A549 (cell line): ENCODE data around the gene TRABD2B. TPM values are rescaled to one million over a fixed set of nuclear protein-coding genes. Genes with fewer than 3 reads are reported as not detected.

Experiments
- ATAC-seq, 2 experiments: fragments of 200-7000 bp in 1 of 2; fragments of >200 bp in 1 of 2; cut with Nextera tagmentation in 1 of 2; cut with Tn5 transposase in 1 of 2; 3 replicates each; pipeline versions ENCODE4 v1.8.0 to v1.9.1; 2018 to 2020; ENCODE audit warnings: mild to moderate bottlenecking in 1 of 2, moderate library complexity in 1 of 2
- CTCF ChIA-PET: fragments of 300-600 bp; sonication (Branson Sonifier 250); formaldehyde crosslinking; extraction: SDS; loops from one replicate; lab custom pipeline; 2021; ENCODE audit warnings: antibody characterized with exemption, inconsistent platforms; lab: Yijun Ruan, JAX
- POLR2A ChIA-PET: fragments of 350-600 bp; formaldehyde crosslinking; extraction: SDS; loops from one replicate; lab custom pipeline; 2021; ENCODE audit warnings: antibody characterized with exemption, inconsistent platforms; lab: Yijun Ruan, JAX
- DNase-seq, 2 experiments: peaks; one replicate each; pipeline versions ENCODE4 v3.0.0 to v3.0.0-alpha.2; 2011 to 2016; ENCODE audit warnings: low read depth in 1 of 2, low spot score in 1 of 2
- FAIRE-seq: peaks from 2 replicates; lab custom pipeline; 2011; peaks lifted over from hg19 to GRCh38; lab: Jason Lieb, UNC
- H3K27ac ChIP-seq, 2 experiments: fragments of >200 bp; sonication (Bioruptor Twin); formaldehyde crosslinking; 3 replicates each; pipeline ENCODE4 v1.5.1; 2016 to 2017
- H3K4me1 ChIP-seq: fragments of >200 bp; sonication (Bioruptor Twin); formaldehyde crosslinking; 3 replicates; pipeline ENCODE4 v1.6.1; 2016
- H3K4me2 ChIP-seq: fragments of >200 bp; sonication (Bioruptor Twin); formaldehyde crosslinking; 3 replicates; pipeline ENCODE4 v1.6.1; 2016
- H3K4me3 ChIP-seq: fragments of >200 bp; sonication (Bioruptor Twin); formaldehyde crosslinking; 3 replicates; pipeline ENCODE4 v1.5.1; 2016
- H3K9me3 ChIP-seq: fragments of >200 bp; sonication (Bioruptor Twin); formaldehyde crosslinking; 3 replicates; pipeline ENCODE4 v1.6.1; 2016
- BHLHE40 ChIP-seq: IDR thresholded peaks from 2 replicates; pipeline ENCODE4 v1.6.1; 2012; ENCODE audit warnings: low read depth, low read length, inconsistent platforms
- HMGXB4 ChIP-seq: fragments of 250-450 bp; sonication (Bioruptor Pico); IDR thresholded peaks from 2 replicates; pipeline ENCODE4 v1.5.0; 2021; ENCODE audit warnings: mild to moderate bottlenecking, moderate library complexity, borderline replicate concordance
- KDM5A ChIP-seq: fragments of 200-600 bp; sonication (generic); IDR thresholded peaks from 2 replicates; pipeline ENCODE4 v1.6.1; 2016; ENCODE audit warnings: antibody characterized with exemption, mild to moderate bottlenecking
- RAD21 ChIP-seq, 2 experiments: fragments of >200 bp in 1 of 2; sonication (Bioruptor Twin) in 1 of 2; formaldehyde crosslinking in 1 of 2; IDR thresholded peaks in 1 of 2; conservative IDR thresholded peaks in 1 of 2; 2 replicates in 1 of 2; 3 replicates in 1 of 2; pipeline ENCODE4 v1.6.1; 2012 to 2018; ENCODE audit warnings: inconsistent platforms in 1 of 2
- RARB ChIP-seq: fragments of 250-450 bp; sonication (Bioruptor Pico); IDR thresholded peaks from 2 replicates; pipeline ENCODE4 v1.8.0; 2021; ENCODE audit warnings: mild to moderate bottlenecking, moderate library complexity
- REST ChIP-seq: fragments of 200-600 bp; sonication (generic); IDR thresholded peaks from 2 replicates; pipeline ENCODE4 v1.6.1; 2016; ENCODE audit warnings: antibody characterized with exemption, mild to moderate bottlenecking, moderate library complexity
- SMC3 ChIP-seq: fragments of >200 bp; sonication (Bioruptor Twin); formaldehyde crosslinking; IDR thresholded peaks from 3 replicates; pipeline ENCODE4 v1.6.1; 2018; ENCODE audit warnings: inconsistent platforms
- TP53 ChIP-seq: fragments of 250-450 bp; sonication (Bioruptor Pico); IDR thresholded peaks from 2 replicates; pipeline ENCODE4 v1.5.0; 2021; ENCODE audit warnings: mild to moderate bottlenecking, moderate library complexity
- WGBS: methylation state at CpG from one replicate; pipeline ENCODE4 v1.1.6; 2017; ENCODE audit errors: missing lambda C conversion rate; 5-methylcytosine and 5-hydroxymethylcytosine counted together
- polyA plus RNA-seq, 4 experiments: library from polyadenylated mRNA; depleted of rRNA in 3 of 4; stranded (reverse); fragments of >200 nt; fragmentation: RNase III in 1 of 4; extraction: RNeasy Plus Mini Kit Qiagen cat#74134 plus additional on column Dnase treatment in 1 of 4; gene quantifications; 2 replicates in 3 of 4; 3 replicates in 1 of 4; pipeline ENCODE4 v1.2.3, GENCODE V29; 2011 to 2017
- TF ChIP-seq, protein P1 (sequence below): fragments of >200 bp; sonication (Bioruptor Twin); formaldehyde crosslinking; IDR thresholded peaks from 3 replicates; pipeline ENCODE4 v1.5.1; 2016

The TRABD2B gene
- polyA plus RNA-seq, 2 of the 4 experiments (the other 2 are of a cell fraction): 0.04 to 0.21 TPM

GRCh38 chr1:47738560-47739182 is 258.5 kb downstream of the TRABD2B start:
- ChIA-PET CTCF (interaction anchor here (0.6 to 4.2 kb wide), 11 partner anchors 11 to 687 kb away, joined by 3 to 25 read pairs (median 4); no protein-coding TSS in a partner anchor), POLR2A (no interaction called here)
- TF ChIP-seq KDM5A: no peak
- TF ChIP-seq, protein P1, sequence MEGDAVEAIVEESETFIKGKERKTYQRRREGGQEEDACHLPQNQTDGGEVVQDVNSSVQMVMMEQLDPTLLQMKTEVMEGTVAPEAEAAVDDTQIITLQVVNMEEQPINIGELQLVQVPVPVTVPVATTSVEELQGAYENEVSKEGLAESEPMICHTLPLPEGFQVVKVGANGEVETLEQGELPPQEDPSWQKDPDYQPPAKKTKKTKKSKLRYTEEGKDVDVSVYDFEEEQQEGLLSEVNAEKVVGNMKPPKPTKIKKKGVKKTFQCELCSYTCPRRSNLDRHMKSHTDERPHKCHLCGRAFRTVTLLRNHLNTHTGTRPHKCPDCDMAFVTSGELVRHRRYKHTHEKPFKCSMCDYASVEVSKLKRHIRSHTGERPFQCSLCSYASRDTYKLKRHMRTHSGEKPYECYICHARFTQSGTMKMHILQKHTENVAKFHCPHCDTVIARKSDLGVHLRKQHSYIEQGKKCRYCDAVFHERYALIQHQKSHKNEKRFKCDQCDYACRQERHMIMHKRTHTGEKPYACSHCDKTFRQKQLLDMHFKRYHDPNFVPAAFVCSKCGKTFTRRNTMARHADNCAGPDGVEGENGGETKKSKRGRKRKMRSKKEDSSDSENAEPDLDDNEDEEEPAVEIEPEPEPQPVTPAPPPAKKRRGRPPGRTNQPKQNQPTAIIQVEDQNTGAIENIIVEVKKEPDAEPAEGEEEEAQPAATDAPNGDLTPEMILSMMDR: peak; percentile 46
- peak; percentile 56 to 61 for TF ChIP-seq RAD21 (conservative IDR thresholded peaks at IDR 0.05 in 1 of 2, IDR thresholded peaks at IDR 0.05 in 1 of 2)
- TF ChIP-seq BHLHE40: no peak
- TF ChIP-seq REST: peak; percentile 66; the same call in 1 of the 2 replicates
- peak; percentile 39; the same call in 1 of the 3 replicates for TF ChIP-seq SMC3
- H3K4me3 ChIP-seq: no peak overlapping the region
- no peaks in the 10 kb centered on the region; the same call in 2 of the 3 replicates for H3K9me3 ChIP-seq
- FAIRE-seq (no peak), ATAC-seq (peak; percentile 71 to 84), DNase-seq (peak; percentile 12 to 38)
- 14% methylated on average over 7 of the region's 8 CpGs for WGBS
- H3K4me2 ChIP-seq: no peak overlapping the region
- no peaks in the 10 kb centered on the region for H3K4me1 ChIP-seq
- no peak overlapping the region for H3K27ac ChIP-seq

- CTCF ChIA-PET: interaction anchor here (0.6 to 2.2 kb wide), 4 partner anchors 10 to 265 kb away, joined by 3 to 5 read pairs (median 4); partner anchors contain the start of gene TRABD2B
- POLR2A ChIA-PET: no interaction called here
- WGBS: 15% methylated on average over 4 of the region's 4 CpGs
- no peaks in the 10 kb centered on the region for H3K9me3 ChIP-seq
- peak overlapping the region; percentile 34 for H3K4me2 ChIP-seq
- peaks cover 20% of the 10 kb centered on the region; the same call in 1 of the 3 replicates for H3K4me1 ChIP-seq
- TF ChIP-seq TP53 (CRISPR knock-in tag) (no peak), RARB (CRISPR knock-in tag) (no peak), HMGXB4 (CRISPR knock-in tag) (no peak), REST (no peak)
- TF ChIP-seq, all 56 proteins: peak for 0
- peak; percentile 34 to 66; a peak in 1 of 6 replicates for ATAC-seq
- FAIRE-seq: no peak
- DNase-seq: peak in 1 of 2 experiments; percentile 47
- H3K27ac ChIP-seq: peak overlapping the region; percentile 48 to 52; a peak in 4 of 6 replicates
- no peak overlapping the region for H3K4me3 ChIP-seq
Observed at GRCh38 chr1:47732489-47732888, 264.7 kb downstream of the TRABD2B start.
